Activated T-cell treated with anti-CD3 and anti-CD28 coated beads, Interleukin-2, amount 50 U/mL, for 72 hours (primary cell): ENCODE data around the gene SLC19A1. TPM values are rescaled to one million over a fixed set of nuclear protein-coding genes. Genes with fewer than 3 reads are reported as not detected.
"Not testable (repeated sequence)": the region's sequence is repeated elsewhere in the genome, so short reads cannot be mapped to it uniquely, and the experiment has no call there.

Experiments used
- ATAC-seq, 2 donors: fragments of 150-1000 bp; cut with Tn5 transposase; replicated peaks in 1 of 2; 2 replicates each; pipeline ENCODE4 v1.10.0; 2021; ENCODE audit warnings: moderate library complexity in 2 of 2, mild to moderate bottlenecking in 1 of 2
- DNase-seq, 2 donors: peaks; one replicate each; pipeline ENCODE4 v3.0.0; 2021 to 2022; ENCODE audit warnings: mixed read lengths in 1 of 2
- H3K27ac Mint-ChIP-seq: one replicate; pipeline ENCODE4 v1.8.0; 2022; ENCODE audit warnings: mild to moderate bottlenecking, moderate library complexity, mixed read lengths
- H3K27me3 Mint-ChIP-seq: one replicate; pipeline ENCODE4 v1.8.0; 2022; ENCODE audit warnings: low read depth, mixed read lengths
- H3K36me3 Mint-ChIP-seq, 2 donors: one replicate each; pipeline ENCODE4 v1.8.0; 2022; ENCODE audit warnings: mixed read lengths in 2 of 2, mild to moderate bottlenecking in 1 of 2; ENCODE audit not compliant: insufficient read depth in 2 of 2
- H3K4me1 Mint-ChIP-seq: one replicate; pipeline ENCODE4 v1.8.0; 2022; ENCODE audit warnings: low read depth, mixed read lengths
- H3K4me3 Mint-ChIP-seq, 2 donors: one replicate each; pipeline ENCODE4 v1.8.0; 2022; ENCODE audit warnings: mild to moderate bottlenecking in 2 of 2, mixed read lengths in 2 of 2, moderate library complexity in 2 of 2
- H3K9me3 Mint-ChIP-seq, 2 donors: one replicate each; pipeline ENCODE4 v1.8.0; 2022; ENCODE audit warnings: mixed read lengths in 2 of 2
- total RNA-seq, 2 donors: library from RNA; stranded (reverse); gene quantifications; one replicate each; pipeline ENCODE4 v1.2.3, GENCODE V29; 2022

SLC19A1 gene
- total RNA-seq, 2 donors from 2014 or later, result 30.4 to 40.1 TPM

GRCh38 chr21:45527151-45527999 lies 14.9 kb downstream of the SLC19A1 start:
- peaks cover 6 to 17% of the 10 kb centered on the region in 2 donors for H3K36me3 Mint-ChIP-seq
- H3K27me3 Mint-ChIP-seq, DNase-seq, H3K27ac Mint-ChIP-seq, ATAC-seq, H3K4me3 Mint-ChIP-seq, H3K4me1 Mint-ChIP-seq, H3K9me3 Mint-ChIP-seq: not testable (repeated sequence)

GRCh38 chr21:45525910-45526306 lies 16.3 kb downstream of the SLC19A1 start:
- no peak for DNase-seq
- no peaks in the 10 kb centered on the region for H3K27me3 Mint-ChIP-seq
- ATAC-seq, result no peak
- H3K4me1 Mint-ChIP-seq, result no peaks in the 10 kb centered on the region
- H3K4me3 Mint-ChIP-seq, result no peak overlapping the region
- peaks cover 13 to 32% of the 10 kb centered on the region in 2 donors for H3K36me3 Mint-ChIP-seq
- H3K27ac Mint-ChIP-seq, result no peak overlapping the region
- peaks cover under 1 to 9% of the 10 kb centered on the region in 2 donors for H3K9me3 Mint-ChIP-seq

DNA sequence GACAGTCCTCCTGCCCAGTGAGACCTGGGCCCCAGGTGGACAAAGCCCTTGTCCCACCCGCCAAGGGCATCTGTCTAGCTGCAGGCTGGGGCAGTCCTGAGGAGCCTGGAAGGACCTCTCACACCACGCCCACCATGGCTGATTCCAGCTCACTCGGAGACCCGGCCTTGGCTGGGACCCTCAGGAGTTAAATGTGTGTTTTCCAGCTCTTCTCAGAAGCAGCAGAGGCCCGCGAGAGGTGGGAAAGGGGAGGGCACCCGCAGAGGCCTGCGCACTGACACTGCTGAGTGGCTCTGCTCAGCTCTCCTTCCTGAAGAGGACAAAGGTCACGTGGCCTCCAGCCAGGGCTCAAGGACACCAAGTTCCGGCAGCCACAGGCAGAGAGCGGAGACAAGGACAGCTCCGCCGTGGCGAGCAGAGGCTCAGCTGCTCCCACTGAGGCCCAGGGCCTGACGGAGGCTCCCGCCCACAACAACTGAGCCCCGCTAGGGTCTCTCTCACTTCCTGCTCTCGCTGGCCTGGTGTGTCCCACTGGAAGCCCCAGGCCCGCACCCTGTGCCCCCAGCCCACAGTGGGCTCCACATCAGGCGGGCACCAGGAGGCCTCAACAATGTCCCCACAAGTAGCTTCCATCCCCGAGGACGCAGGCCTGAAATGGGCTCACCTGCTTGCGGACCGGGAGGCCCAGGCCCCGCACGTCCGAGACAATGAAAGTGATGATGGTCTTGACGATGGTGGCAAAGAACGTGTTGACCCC lies 16.9 kb downstream of the SLC19A1 start:
- ATAC-seq, result no peak
- H3K9me3 Mint-ChIP-seq, result peaks cover 2 to 9% of the 10 kb centered on the region in 2 donors
- DNase-seq, result no peak
- no peaks in the 10 kb centered on the region for H3K4me1 Mint-ChIP-seq
- no peak overlapping the region for H3K4me3 Mint-ChIP-seq
- no peaks in the 10 kb centered on the region for H3K27me3 Mint-ChIP-seq
- H3K27ac Mint-ChIP-seq, result no peak overlapping the region
- H3K36me3 Mint-ChIP-seq, result peaks cover 17 to 37% of the 10 kb centered on the region in 2 donors

DNA sequence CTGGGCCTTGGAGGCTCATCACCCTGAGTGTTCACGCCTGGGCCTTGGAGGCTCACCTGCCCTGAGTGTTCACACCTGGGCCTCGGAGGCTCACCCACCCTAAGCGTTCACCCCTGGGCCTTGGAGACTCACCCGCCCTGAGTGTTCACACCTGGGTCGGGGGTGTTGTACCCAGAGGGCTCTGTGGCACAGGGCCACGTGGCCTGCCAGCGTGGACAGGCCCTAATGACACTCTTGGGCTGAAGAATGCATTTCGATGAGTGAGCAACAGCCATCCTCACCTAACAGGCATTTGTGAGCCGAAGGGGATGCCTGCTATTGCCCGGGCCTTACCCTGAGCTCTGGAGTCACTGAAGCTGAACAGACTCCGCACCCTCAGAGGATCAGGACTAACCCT lies 17.5 kb downstream of the SLC19A1 start:
- Mint-ChIP-seq H3K4me1 (no peaks in the 10 kb centered on the region), H3K9me3 (peaks cover 6 to 14% of the 10 kb centered on the region in 2 donors), H3K27ac (no peak overlapping the region), H3K4me3 (no peak overlapping the region), H3K36me3 (peaks cover 22 to 43% of the 10 kb centered on the region in 2 donors), H3K27me3 (no peaks in the 10 kb centered on the region)
- ATAC-seq, result no peak
- DNase-seq, result no peak

DNA sequence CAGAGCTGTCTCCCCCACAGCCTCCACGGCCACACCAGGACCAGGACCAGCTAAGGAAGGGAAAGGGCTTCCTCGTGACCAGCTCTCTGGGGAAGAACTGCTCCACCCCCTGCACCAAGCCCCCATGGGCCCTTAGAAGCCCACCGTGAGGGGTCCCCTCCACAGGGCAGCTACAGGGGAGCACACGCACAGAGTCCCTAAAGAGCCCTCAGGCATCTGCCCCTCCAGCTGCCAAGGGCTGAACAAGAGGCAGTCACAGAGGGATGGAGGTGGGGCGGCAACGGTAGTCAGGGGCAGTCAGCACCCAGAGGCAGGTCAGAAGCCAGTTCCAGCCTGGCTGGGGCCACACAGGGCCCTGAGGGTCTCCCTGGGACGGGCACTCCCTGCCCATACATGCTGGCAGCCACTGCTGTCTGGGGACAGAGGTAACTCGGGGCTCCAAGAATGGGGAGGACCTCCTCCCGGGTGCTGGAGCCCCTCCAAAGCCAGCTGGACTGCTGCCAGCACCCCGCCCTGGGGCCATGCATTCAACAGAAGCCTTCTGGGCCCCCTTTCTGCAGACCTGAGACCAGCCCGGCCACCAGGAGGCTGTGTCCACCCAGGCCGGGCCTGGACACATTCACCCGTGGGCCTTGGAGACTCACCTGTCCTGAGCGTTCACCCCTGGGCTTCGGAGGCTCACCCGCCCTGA lies 18.7 kb downstream of the SLC19A1 start:
- DNase-seq, result no peak
- Mint-ChIP-seq H3K4me3 (no peak overlapping the region), H3K27me3 (no peaks in the 10 kb centered on the region), H3K36me3 (peaks cover 31 to 55% of the 10 kb centered on the region in 2 donors), H3K9me3 (peaks cover 15 to 23% of the 10 kb centered on the region in 2 donors), H3K27ac (no peak overlapping the region), H3K4me1 (peaks cover 4% of the 10 kb centered on the region)
- no peak for ATAC-seq

DNA sequence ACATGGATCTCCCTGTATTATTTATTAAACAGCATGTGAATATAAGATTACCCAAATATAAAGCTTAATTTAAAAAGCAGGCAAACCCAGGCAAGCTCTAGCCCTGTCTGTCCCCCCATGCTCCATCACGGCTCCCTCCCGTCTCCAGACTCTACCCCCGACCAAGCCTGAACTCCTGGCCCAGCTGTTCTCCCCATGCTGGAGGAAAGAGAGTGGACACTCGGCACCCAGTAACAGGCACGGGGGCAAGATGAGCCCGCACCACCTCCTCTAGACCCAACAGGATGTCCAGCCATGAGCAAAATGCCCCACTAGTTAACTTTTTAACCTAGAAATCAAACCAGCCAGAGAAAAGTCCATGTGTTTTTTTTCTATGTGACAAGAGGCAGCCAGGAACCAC lies 19.3 kb downstream of the SLC19A1 start:
- H3K4me1 Mint-ChIP-seq, result peaks cover 9% of the 10 kb centered on the region
- H3K4me3 Mint-ChIP-seq, result no peak overlapping the region
- H3K9me3 Mint-ChIP-seq, result peaks cover 21 to 25% of the 10 kb centered on the region in 2 donors
- H3K36me3 Mint-ChIP-seq, result peaks cover 37 to 61% of the 10 kb centered on the region in 2 donors
- H3K27me3 Mint-ChIP-seq, result no peaks in the 10 kb centered on the region
- no peak overlapping the region for H3K27ac Mint-ChIP-seq
- DNase-seq (no peak), ATAC-seq (no peak)

DNA sequence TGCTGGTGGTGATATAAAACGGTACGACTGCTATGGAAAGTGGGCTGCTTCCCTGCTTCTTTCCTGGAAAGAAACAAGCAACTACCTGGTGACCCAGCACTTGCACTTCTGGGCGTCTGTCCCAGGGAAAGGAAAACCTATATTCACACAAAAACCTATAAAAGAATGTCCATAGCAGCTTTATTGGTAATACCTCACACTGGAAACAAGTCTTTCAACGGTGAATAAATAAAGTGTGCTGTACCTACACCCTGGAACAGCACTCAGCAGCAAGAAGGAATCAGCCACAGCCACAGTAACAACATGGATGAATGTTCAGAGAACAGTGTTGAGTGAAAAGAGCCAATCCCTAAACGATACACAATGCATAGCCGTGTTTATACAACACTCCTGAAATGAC lies 19.9 kb downstream of the SLC19A1 start:
- ATAC-seq, result no peak
- DNase-seq, result no peak
- Mint-ChIP-seq H3K4me1 (peaks cover 15% of the 10 kb centered on the region), H3K4me3 (no peak overlapping the region), H3K27me3 (no peaks in the 10 kb centered on the region), H3K9me3 (peaks cover 23 to 28% of the 10 kb centered on the region in 2 donors), H3K36me3 (peaks cover 40 to 62% of the 10 kb centered on the region in 2 donors), H3K27ac (no peak overlapping the region)

GRCh38 chr21:45521241-45521640 lies 21.0 kb downstream of the SLC19A1 start:
- peaks cover 23 to 28% of the 10 kb centered on the region in 2 donors for H3K9me3 Mint-ChIP-seq
- no peak overlapping the region for H3K27ac Mint-ChIP-seq
- no peaks in the 10 kb centered on the region for H3K27me3 Mint-ChIP-seq
- H3K4me1 Mint-ChIP-seq, result peaks cover 21% of the 10 kb centered on the region
- DNase-seq, result no peak
- H3K36me3 Mint-ChIP-seq, result peaks cover 40 to 59% of the 10 kb centered on the region in 2 donors
- H3K4me3 Mint-ChIP-seq, result no peak overlapping the region
- ATAC-seq, result no peak

GRCh38 chr21:45519182-45519581 lies 23.1 kb downstream of the SLC19A1 start:
- peak overlapping the region; percentile 86 for H3K27ac Mint-ChIP-seq
- peaks cover 40 to 57% of the 10 kb centered on the region in 2 donors for H3K36me3 Mint-ChIP-seq
- peaks cover 21% of the 10 kb centered on the region for H3K4me1 Mint-ChIP-seq
- no peaks in the 10 kb centered on the region for H3K27me3 Mint-ChIP-seq
- H3K9me3 Mint-ChIP-seq, result peaks cover 23 to 28% of the 10 kb centered on the region in 2 donors
- no peak for ATAC-seq
- no peak overlapping the region for H3K4me3 Mint-ChIP-seq
- no peak for DNase-seq

GRCh38 chr21:45518742-45519141 lies 23.5 kb downstream of the SLC19A1 start:
- Mint-ChIP-seq H3K4me1 (peaks cover 21% of the 10 kb centered on the region), H3K27me3 (no peaks in the 10 kb centered on the region), H3K4me3 (no peak overlapping the region), H3K9me3 (peaks cover 23 to 28% of the 10 kb centered on the region in 2 donors), H3K36me3 (peaks cover 40 to 59% of the 10 kb centered on the region in 2 donors), H3K27ac (peak overlapping the region; percentile 85)
- no peak for DNase-seq
- ATAC-seq, result no peak

DNA sequence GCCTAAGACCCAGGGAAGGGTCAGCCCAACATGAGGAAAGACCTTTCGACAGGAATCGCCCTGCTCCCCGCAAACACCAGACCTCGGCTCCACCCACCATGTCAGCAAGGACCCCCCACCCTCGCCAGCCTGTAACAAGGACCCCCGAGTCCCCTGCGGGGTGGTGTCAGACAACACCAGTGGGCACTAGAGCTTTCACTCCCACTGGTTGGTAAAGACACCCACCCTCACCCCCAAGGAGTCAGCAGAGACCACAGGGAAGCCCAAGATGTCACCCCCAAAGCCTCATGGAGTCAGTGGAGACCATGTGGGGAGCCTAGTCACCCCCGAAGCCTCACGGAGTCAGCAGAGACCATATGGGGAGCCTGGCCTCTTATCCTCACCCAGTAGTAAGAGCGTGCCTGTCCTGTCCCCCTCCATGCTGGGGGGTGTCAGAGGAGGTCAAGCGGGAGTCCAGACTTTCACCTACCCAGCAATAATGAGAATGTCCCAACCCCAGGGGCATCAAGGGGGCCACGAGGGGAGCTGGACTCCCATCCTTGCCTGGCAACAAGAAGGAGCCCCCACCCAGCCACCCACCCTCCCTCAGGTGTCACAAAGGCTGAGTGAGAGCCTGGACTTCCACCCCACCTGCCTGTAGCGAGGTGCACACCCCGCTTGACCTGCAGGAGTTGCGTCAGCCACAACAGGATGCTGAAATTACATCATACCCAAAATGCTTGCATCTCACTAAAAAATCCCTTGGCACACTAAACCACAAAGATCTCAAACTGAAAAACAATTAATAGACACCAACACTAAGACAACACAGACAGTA lies 24.8 kb downstream of the SLC19A1 start:
- DNase-seq, result peak in 1 of 2 donors; percentile 50
- H3K9me3 Mint-ChIP-seq, result peaks cover 23 to 27% of the 10 kb centered on the region in 2 donors
- peak overlapping the region; percentile 41 to 75 for H3K4me3 Mint-ChIP-seq
- peaks cover 21% of the 10 kb centered on the region for H3K4me1 Mint-ChIP-seq
- H3K27ac Mint-ChIP-seq, result peak overlapping the region; percentile 85
- ATAC-seq, result peak; percentile 48 to 75
- H3K27me3 Mint-ChIP-seq, result no peaks in the 10 kb centered on the region
- peaks cover 34 to 52% of the 10 kb centered on the region in 2 donors for H3K36me3 Mint-ChIP-seq

DNA sequence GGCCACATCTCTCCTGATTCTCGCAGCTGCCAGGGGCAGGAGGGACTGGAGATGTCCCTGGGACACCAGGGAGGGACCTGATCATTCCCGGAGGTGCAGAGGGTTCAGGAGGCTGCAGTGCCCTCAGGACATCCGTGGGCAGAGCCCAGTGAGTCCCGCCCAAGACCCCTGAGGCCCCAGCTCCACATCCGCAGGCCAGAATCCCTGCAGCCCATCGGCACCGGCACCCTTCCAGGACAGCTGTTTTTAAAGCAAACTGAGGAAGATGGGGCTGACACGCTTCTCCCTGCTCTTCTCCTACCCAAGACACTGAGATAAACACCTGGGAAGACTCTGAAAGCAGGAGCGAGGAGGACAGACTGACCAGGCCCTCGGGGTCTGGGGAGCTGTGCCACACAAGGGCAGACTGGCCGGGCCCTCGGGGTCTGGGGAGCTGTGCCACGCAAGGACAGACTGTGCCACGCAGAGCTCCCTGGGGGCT lies 25.5 kb downstream of the SLC19A1 start:
- Mint-ChIP-seq H3K27me3 (no peaks in the 10 kb centered on the region), H3K27ac (peak overlapping the region; percentile 37), H3K36me3 (peaks cover 31 to 44% of the 10 kb centered on the region in 2 donors), H3K4me3 (no peak overlapping the region), H3K9me3 (peaks cover 23 to 24% of the 10 kb centered on the region in 2 donors), H3K4me1 (peaks cover 21% of the 10 kb centered on the region)
- ATAC-seq (no peak), DNase-seq (no peak)
